ENCODE data around the gene CNBD2.

DNA sequence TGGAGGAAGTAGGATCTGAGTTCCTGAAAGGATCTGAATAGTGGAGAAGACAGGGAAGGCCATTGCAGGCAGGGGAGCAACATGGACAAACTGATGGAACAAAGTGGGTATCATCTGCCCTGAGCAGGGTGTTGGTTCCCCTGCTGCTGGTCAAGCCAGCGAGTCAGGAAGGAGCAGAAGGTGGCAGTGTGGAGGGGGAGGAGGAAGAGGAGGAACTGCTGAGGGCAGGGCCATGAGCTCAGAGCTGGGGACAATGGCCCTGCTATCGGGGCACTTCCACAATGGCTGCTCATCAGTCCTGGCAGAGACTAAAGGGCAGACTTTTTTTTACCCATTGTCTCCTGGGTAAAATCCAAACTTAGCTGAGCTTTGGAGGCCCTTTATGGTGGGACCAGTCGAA lies 13.6 kb downstream of the CNBD2 start:
- TF ChIP-seq POLR2A (IDR thresholded peaks at IDR 0.05; ENCODE audit: low read depth, low read length): no peak
- no peak for TF ChIP-seq POLR2AphosphoS5 (IDR thresholded peaks at IDR 0.05; ENCODE audit: low read depth, low read length)
- no peak for TF ChIP-seq SPI1 (IDR thresholded peaks at IDR 0.05; ENCODE audit: low read depth, low read length)

Measured in GM12891 (cell line).